H1 (cell line): ENCODE data around the gene FLVCR2. TPM values are rescaled to one million over a fixed set of nuclear protein-coding genes. Genes with fewer than 3 reads are reported as not detected.

ENCODE experiments used
- CTCF ChIA-PET: fragments of 300-600 bp; sonication (Branson Sonifier 250); formaldehyde crosslinking; loops from one replicate; lab custom pipeline; 2021; ENCODE audit not compliant: partially characterized antibody; lab: Charles Lee
- POLR2A ChIA-PET: fragments of 300-600 bp; sonication (Branson Sonifier 250); formaldehyde crosslinking; loops from one replicate; lab custom pipeline; 2021; ENCODE audit warnings: inconsistent platforms; ENCODE audit not compliant: partially characterized antibody; lab: Charles Lee
- DNase-seq, 2 experiments: peaks; one replicate each; pipeline versions ENCODE4 v3.0.0 to v3.0.0-alpha.2; 2010 to 2022; ENCODE audit warnings: low spot score in 2 of 2, low read depth in 1 of 2, mixed read lengths in 1 of 2
- FAIRE-seq: peaks from 2 replicates; lab custom pipeline; 2011; peaks lifted over from hg19 to GRCh38; lab: Jason Lieb, UNC
- H2AFZ ChIP-seq: 2 replicates; pipeline ENCODE4 v1.8.1; 2012; ENCODE audit warnings: low read length, inconsistent platforms
- H2AK5ac ChIP-seq: 2 replicates; pipeline ENCODE4 v1.6.1; 2013; ENCODE audit warnings: low read depth, low read length
- H2BK120ac ChIP-seq: replicated peaks from 2 replicates; pipeline ENCODE3; 2013; ENCODE audit warnings: low read depth, low read length, inconsistent platforms
- H2BK12ac ChIP-seq: 2 replicates; pipeline ENCODE4 v1.6.1; 2013; ENCODE audit warnings: low read depth, low read length
- H2BK15ac ChIP-seq: 2 replicates; pipeline ENCODE4 v1.6.1; 2013; ENCODE audit warnings: low read length
- H2BK20ac ChIP-seq: 2 replicates; pipeline ENCODE4 v1.6.1; 2013; ENCODE audit warnings: low read length
- H2BK5ac ChIP-seq: 2 replicates; pipeline ENCODE4 v1.6.1; 2013; ENCODE audit warnings: low read depth, low read length
- H3K14ac ChIP-seq: 2 replicates; pipeline ENCODE4 v1.6.1; 2013; ENCODE audit warnings: inconsistent platforms; ENCODE audit not compliant: insufficient read length
- H3K18ac ChIP-seq: 2 replicates; pipeline ENCODE4 v1.6.1; 2013; ENCODE audit warnings: low read length; ENCODE audit errors: extremely low read depth
- H3K23ac ChIP-seq: 2 replicates; pipeline ENCODE4 v1.6.1; 2013; ENCODE audit warnings: inconsistent platforms; ENCODE audit not compliant: insufficient read length
- H3K23me2 ChIP-seq: 2 replicates; pipeline ENCODE4 v1.6.1; 2013; ENCODE audit warnings: low read depth, low read length
- H3K27ac ChIP-seq: 2 replicates; pipeline ENCODE4 v1.6.1; 2011; ENCODE audit warnings: low read depth, low read length, inconsistent platforms
- H3K27me3 ChIP-seq, 4 experiments: replicated peaks in 1 of 4; 1 replicate in 1 of 4; 2 replicates in 3 of 4; pipeline versions ENCODE4 v1.6.1 to v1.8.1; 2011 to 2013; ENCODE audit warnings: low read length in 3 of 4, mild to moderate bottlenecking in 3 of 4, inconsistent platforms in 2 of 4, mixed read lengths in 2 of 4, moderate library complexity in 1 of 4; ENCODE audit not compliant: control insufficient read depth in 3 of 4, insufficient read depth in 3 of 4; ENCODE audit errors: extremely low read depth in 1 of 4
- H3K36me3 ChIP-seq, 4 experiments: 2 replicates each; pipeline versions ENCODE4 v1.6.1 to v1.8.1; 2011 to 2013; ENCODE audit warnings: mild to moderate bottlenecking in 4 of 4, low read length in 3 of 4, moderate library complexity in 2 of 4, control low read depth in 1 of 4, inconsistent platforms in 1 of 4; ENCODE audit not compliant: insufficient read depth in 4 of 4, control insufficient read depth in 2 of 4
- H3K4ac ChIP-seq: replicated peaks from 2 replicates; pipeline ENCODE3; 2013; ENCODE audit warnings: low read length, low read depth, mixed read lengths, inconsistent platforms; ENCODE audit not compliant: insufficient read length
- H3K4me1 ChIP-seq, 4 experiments: replicated peaks in 1 of 4; 1 replicate in 1 of 4; 2 replicates in 3 of 4; pipeline versions ENCODE4 v1.6.1 to v1.8.1; 2011 to 2013; ENCODE audit warnings: low read length in 3 of 4, inconsistent platforms in 2 of 4, mixed read lengths in 1 of 4; ENCODE audit not compliant: insufficient read depth in 4 of 4, control insufficient read depth in 3 of 4
- H3K4me2 ChIP-seq, 2 experiments: 2 replicates each; pipeline versions ENCODE4 v1.6.1 to v1.8.1; 2011 to 2013; ENCODE audit warnings: low read depth in 2 of 2, low read length in 2 of 2, control low read depth in 1 of 2, inconsistent platforms in 1 of 2, mild to moderate bottlenecking in 1 of 2; ENCODE audit not compliant: insufficient read depth in 1 of 2
- H3K4me3 ChIP-seq, 4 experiments: fragments of 200-600, 300-600 bp in 1 of 4; sonication (generic), shearing (Covaris generic), sonication (Bioruptor Twin) in 1 of 4; 2 replicates each; pipeline versions ENCODE4 v1.5.1 to v1.8.1; 2011 to 2016; ENCODE audit warnings: low read length in 4 of 4, low read depth in 3 of 4, control low read depth in 2 of 4, inconsistent platforms in 2 of 4, mild to moderate bottlenecking in 2 of 4, mixed read lengths in 1 of 4, moderate library complexity in 1 of 4; ENCODE audit not compliant: insufficient read depth in 2 of 4; ENCODE audit errors: extremely low read depth in 1 of 4
- H3K56ac ChIP-seq: replicated peaks from 2 replicates; pipeline ENCODE3; 2013; ENCODE audit warnings: low read depth, mild to moderate bottlenecking, mixed read lengths, low read length, inconsistent platforms; ENCODE audit not compliant: insufficient read length
- H3K79me1 ChIP-seq: 2 replicates; pipeline ENCODE4 v1.6.1; 2013; ENCODE audit warnings: low read depth, low read length, control low read depth
- H3K79me2 ChIP-seq, 2 experiments: 2 replicates each; pipeline versions ENCODE4 v1.6.1 to v1.8.1; 2012 to 2013; ENCODE audit warnings: low read length in 2 of 2, mild to moderate bottlenecking in 2 of 2, inconsistent platforms in 1 of 2; ENCODE audit not compliant: insufficient read depth in 2 of 2, control insufficient read depth in 1 of 2
- H3K9ac ChIP-seq, 4 experiments: replicated peaks in 1 of 4; 1 replicate in 1 of 4; 2 replicates in 3 of 4; pipeline versions ENCODE4 v1.6.1 to v1.8.1; 2011 to 2013; ENCODE audit warnings: low read depth in 3 of 4, low read length in 3 of 4, control low read depth in 2 of 4, mild to moderate bottlenecking in 2 of 4, moderate library complexity in 2 of 4, inconsistent platforms in 1 of 4; ENCODE audit errors: extremely low read depth in 1 of 4
- H3K9me3 ChIP-seq, 2 experiments: 2 replicates each; pipeline versions ENCODE4 v1.6.1 to v1.8.1; 2012 to 2013; ENCODE audit warnings: mild to moderate bottlenecking in 2 of 2, moderate library complexity in 2 of 2, control low read depth in 1 of 2, inconsistent platforms in 1 of 2, low read depth in 1 of 2, low read length in 1 of 2, mixed read lengths in 1 of 2; ENCODE audit not compliant: insufficient read depth in 2 of 2
- H4K20me1 ChIP-seq, 2 experiments: replicated peaks in 1 of 2; 2 replicates each; pipeline versions ENCODE3 to v1.8.1; 2011 to 2013; ENCODE audit warnings: inconsistent platforms in 2 of 2, low read length in 2 of 2, mild to moderate bottlenecking in 1 of 2; ENCODE audit not compliant: insufficient read depth in 2 of 2, control insufficient read depth in 1 of 2
- H4K5ac ChIP-seq: 2 replicates; pipeline ENCODE4 v1.6.1; 2013; ENCODE audit warnings: low read length, low read depth, mixed read lengths, inconsistent platforms; ENCODE audit not compliant: insufficient read length
- H4K8ac ChIP-seq: 2 replicates; pipeline ENCODE4 v1.8.0; 2013; ENCODE audit warnings: mild to moderate bottlenecking, moderate library complexity, low read length, inconsistent platforms; ENCODE audit not compliant: insufficient read depth; ENCODE audit errors: extremely low read depth
- H4K91ac ChIP-seq: replicated peaks from 2 replicates; pipeline ENCODE3; 2013; ENCODE audit warnings: low read length, mixed read lengths, inconsistent platforms; ENCODE audit not compliant: insufficient read length
- CBX5 ChIP-seq: fragments of 300-800, 300-1000 bp; sonication (generic); IDR thresholded peaks from 2 replicates; pipeline ENCODE4 v1.7.1; 2016; ENCODE audit warnings: antibody characterized with exemption, low read length, low read depth
- FOSL1 ChIP-seq: IDR thresholded peaks from 2 replicates; pipeline ENCODE4 v1.6.1; 2011; ENCODE audit warnings: mild to moderate bottlenecking, low read depth, low read length, moderate library complexity; ENCODE audit not compliant: insufficient read depth
- KDM1A ChIP-seq: fragments of 200-600, 300-600 bp; sonication (generic); IDR thresholded peaks from 2 replicates; pipeline ENCODE4 v1.7.1; 2016; ENCODE audit warnings: mild to moderate bottlenecking, low read length, borderline replicate concordance
- PHF8 ChIP-seq: fragments of 200-600 bp; sonication (generic); conservative IDR thresholded peaks from 2 replicates; pipeline ENCODE4 v1.7.1; 2012; ENCODE audit warnings: low read depth, mild to moderate bottlenecking, inconsistent platforms, low read length, moderate library complexity
- SUZ12 ChIP-seq: fragments of 200-600 bp; sonication (generic); IDR thresholded peaks from 2 replicates; pipeline ENCODE4 v1.6.1; 2012; ENCODE audit warnings: mild to moderate bottlenecking, inconsistent platforms, low read length, moderate library complexity, mixed read lengths
- TAF1 ChIP-seq: IDR thresholded peaks from 2 replicates; pipeline ENCODE4 v1.6.1; 2011; ENCODE audit warnings: mild to moderate bottlenecking, low read depth, low read length
- TAF7 ChIP-seq: optimal IDR thresholded peaks from 2 replicates; pipeline ENCODE3; 2011; ENCODE audit warnings: low read depth, mild to moderate bottlenecking, inconsistent platforms, low read length, moderate library complexity, borderline replicate concordance
- WGBS, 2 experiments: shearing (Covaris generic) in 1 of 2; methylation state at CpG; one replicate each; pipeline versions ENCODE4 v1.1.6 to v1.1.7; 2013 to 2015; ENCODE audit warnings: low lambda C conversion rate in 2 of 2, mixed read lengths in 2 of 2, inconsistent platforms in 1 of 2, low coverage in 1 of 2, missing lambda C conversion rate in 1 of 2; ENCODE audit not compliant: insufficient replicate concordance in 2 of 2, insufficient coverage in 1 of 2, insufficient read length in 1 of 2; ENCODE audit errors: extremely low coverage in 1 of 2, missing lambda C conversion rate in 1 of 2; 5-methylcytosine and 5-hydroxymethylcytosine counted together
- polyA plus RNA-seq, 7 experiments: library from polyadenylated mRNA; depleted of rRNA in 3 of 7; stranded (reverse) in 5 of 7; unstranded in 2 of 7; fragments of >200 nt in 5 of 7; fragments of 200-250 nt in 2 of 7; gene quantifications; 1 replicate in 5 of 7; 2 replicates in 1 of 7; 4 replicates in 1 of 7; pipeline versions ENCODE4 v1.2.1 to v1.2.3, GENCODE V29; 2011 to 2013; ENCODE audit warnings: missing spikeins in 2 of 7, mixed read lengths in 2 of 7
- total RNA-seq: library from RNA; stranded (reverse); fragmentation: NEBNext Ultra II Directional; extraction: Animal tissue kit (Norgen Biotek cat#: 25700); gene quantifications from 2 replicates; pipeline ENCODE4 v1.2.1, GENCODE V29; 2021

Gene FLVCR2
- total and polyA plus RNA-seq, 2 of the 8 experiments (the other 6 are each of a cell fraction or from before 2014, with no cell fraction given), result 7.1 to 8.2 TPM

GRCh38 chr14:75566752-75567151, 11.7 kb upstream of the FLVCR2 start:
- Histone ChIP-seq H3K79me2 (no peaks in the 10 kb centered on the region), H4K20me1 (no peaks in the 10 kb centered on the region), H2BK12ac (no peak overlapping the region), H3K14ac (no peak overlapping the region), H3K27ac (no peak overlapping the region), H3K23ac (no peak overlapping the region), H3K4me2 (no peak overlapping the region), H3K4me3 (no peak overlapping the region), H3K18ac (no peak overlapping the region), H2BK15ac (no peak overlapping the region), H3K79me1 (no peaks in the 10 kb centered on the region; the same call in 1 of the 2 replicates), H3K36me3 (no peaks in the 10 kb centered on the region), H4K8ac (no peak overlapping the region), H2BK20ac (no peak overlapping the region), H3K4ac (no peak overlapping the region), H3K23me2 (peaks cover 3% of the 10 kb centered on the region; the same call in 1 of the 2 replicates), H2BK120ac (no peak overlapping the region), H3K56ac (no peak overlapping the region), H4K5ac (no peak overlapping the region), H4K91ac (no peak overlapping the region), H2AFZ (no peak overlapping the region), H3K27me3 (peaks cover 0 to 2% (median 0%) of the 10 kb centered on the region in 4 experiments; a peak in 1 of 7 replicates), H3K9me3 (no peaks in the 10 kb centered on the region), H3K9ac (no peak overlapping the region), H3K4me1 (0 out of 7 replicates have a peak, but pooled peaks cover 0 to 5% (median 0%) of the 10 kb centered on the region in 4 experiments), H2BK5ac (no peak overlapping the region), H2AK5ac (no peak overlapping the region)
- TF ChIP-seq CBX5 (no peak), FOSL1 (no peak), TAF7 (no peak), KDM1A (no peak), SUZ12 (no peak), PHF8 (no peak), TAF1 (no peak)
- DNase-seq (no peak), FAIRE-seq (no peak)
- WGBS, 2 experiments, result 86% methylated on average over 8 of the region's 8 CpGs; no CpG with 5 or more reads in 1 of the 2 experiments
- POLR2A ChIA-PET, result no interaction called here
- CTCF ChIA-PET, result interaction anchor here (0.9 to 19.5 kb wide), 4 partner anchors 11 to 478 kb away, joined by 3 to 348 read pairs (median 4); partner anchors contain the start of genes ERG28 and TTLL5
